ENCODE results near the gene EP300.
"Not testable (repeated sequence)": the region's sequence is repeated elsewhere in the genome, so short reads cannot be mapped to it uniquely, and the experiment has no call there.

Gene EP300

GRCh38 chr22:41092023-41092817, at the start of gene EP300:
EP300 (plus strand) TSS chr22:41092592; CDS start chr22:41093005, 413 bp downstream.
- no peak for TF ChIP-seq CTCF (conservative IDR thresholded peaks at IDR 0.05)
- peak within 1 kb of the TSS; percentile 100 for H3K27ac ChIP-seq

GRCh38 chr22:41043722-41044121, 48.7 kb upstream of the EP300 start:
- no peak overlapping the region for H3K27ac ChIP-seq
- no peak for TF ChIP-seq CTCF (conservative IDR thresholded peaks at IDR 0.05)

GRCh38 chr22:41045575-41045974, 46.8 kb upstream of the EP300 start:
- H3K27ac ChIP-seq, result not testable (repeated sequence)

GRCh38 chr22:41047801-41048211, 44.6 kb upstream of the EP300 start:
- no peak for TF ChIP-seq CTCF (conservative IDR thresholded peaks at IDR 0.05)
- no peak overlapping the region for H3K27ac ChIP-seq

- peak overlapping the region; percentile 28; the same call in 1 of the 2 replicates for H3K27ac ChIP-seq
Observed at GRCh38 chr22:41048345-41048744, 44.0 kb upstream of the EP300 start.

GRCh38 chr22:41048791-41049717, 43.3 kb upstream of the EP300 start:
- TF ChIP-seq CTCF (conservative IDR thresholded peaks at IDR 0.05), result no peak
- peak overlapping the region; percentile 28; the same call in 1 of the 2 replicates for H3K27ac ChIP-seq

GRCh38 chr22:41049795-41050194, 42.6 kb upstream of the EP300 start:
- not testable (repeated sequence) for H3K27ac ChIP-seq

GRCh38 chr22:41050883-41051282, 41.5 kb upstream of the EP300 start:
- H3K27ac ChIP-seq, result no peak overlapping the region
- no peak for TF ChIP-seq CTCF (conservative IDR thresholded peaks at IDR 0.05)
